ENCODE measurements around the gene FXR1. TPM values are rescaled to one million over a fixed set of nuclear protein-coding genes. Genes with fewer than 3 reads are reported as not detected.

FXR1 gene
- total and polyA plus RNA-seq, 10 of the 15 experiments (the other 5 are each of a cell fraction or from before 2014, with no cell fraction given), result 38.5 to 159 (median 102) TPM

GRCh38 chr3:180911876-180912303 lies 580 bp upstream of the FXR1 start:
- ATAC-seq (peak; percentile 2), DNase-seq (ENCODE audit: low read depth, low spot score) (no peak), FAIRE-seq (no peak)
- peak overlapping the region; percentile 95 for H3K9ac ChIP-seq (ENCODE audit: control insufficient read depth, insufficient read depth, low read length)
- H2AFZ ChIP-seq (ENCODE audit: control insufficient read depth, low read depth, low read length), result peak overlapping the region; percentile 84
- no peaks in the 10 kb centered on the region for H3K27me3 ChIP-seq (replicated peaks in 1 of 2; ENCODE audit: control insufficient read depth in 2 of 2, insufficient read depth in 2 of 2, low read length in 1 of 2)
- in situ Hi-C loops (cut with MboI), result no loop called here
- CTCF ChIA-PET, result interaction anchor here (0.7 to 2.5 kb wide), 7 partner anchors 9 to 81 kb away, joined by 3 to 10 read pairs (median 3); no protein-coding TSS in a partner anchor
- no peaks in the 10 kb centered on the region for H3K4me1 ChIP-seq (ENCODE audit: control insufficient read depth, insufficient read depth, low read length)
- WGBS (ENCODE audit: insufficient coverage, insufficient replicate concordance, low lambda C conversion rate, missing lambda C conversion rate), result 0% methylated on average over 6 of the region's 6 CpGs
- peak overlapping the region; percentile 97 for H3K4me3 ChIP-seq
- TF ChIP-seq SREBF2 (IDR thresholded peaks at IDR 0.05; ENCODE audit: low read length) (no peak), IKZF2 (IDR thresholded peaks at IDR 0.05) (peak in 1 of 2 experiments; percentile 64; a peak in 1 of 4 replicates), DPF2 (IDR thresholded peaks at IDR 0.05) (no peak), LARP7 (IDR thresholded peaks at IDR 0.05) (0 out of 2 replicates have a peak, but pooled peaks have one; percentile 23), RELA (IDR thresholded peaks at IDR 0.05; ENCODE audit: borderline replicate concordance, partially characterized antibody) (peak; percentile 53), RB1 (IDR thresholded peaks at IDR 0.05; ENCODE audit: borderline replicate concordance) (no peak)
- RAD21 ChIA-PET (ENCODE audit: unreplicated experiment), result interaction anchor here (1.0 to 1.8 kb wide), 4 partner anchors 69 to 310 kb away, joined by 3 to 9 read pairs (median 5); partner anchors contain the start of genes DNAJC19 and TTC14
- SMC1A ChIA-PET (ENCODE audit: uncharacterized antibody, unreplicated experiment), result interaction anchor here (1.0 kb wide), 1 partner anchor 9 kb away, joined by 4 read pairs; no protein-coding TSS in a partner anchor
- peaks cover 45% of the 10 kb centered on the region for H3K79me2 ChIP-seq (ENCODE audit: control insufficient read depth, insufficient read depth, low read length)
- peak overlapping the region; percentile 51 for H3K4me2 ChIP-seq (ENCODE audit: control insufficient read depth, insufficient read depth)
- no peaks in the 10 kb centered on the region; the same call in 2 of the 3 replicates for H3K9me3 ChIP-seq (replicated peaks; ENCODE audit: control insufficient read depth, insufficient read depth, low read length)
- intact Hi-C loops (cut with micrococcal nuclease; ENCODE audit: unreplicated experiment), result loop anchor here (10.0 kb wide), 2 partner anchors 287 to 793 kb away; no protein-coding TSS in a partner anchor
- POLR2A ChIA-PET, result interaction anchor here (1.2 to 1.6 kb wide), 2 partner anchors 23 to 72 kb away, joined by 3 to 6 read pairs; no protein-coding TSS in a partner anchor
- H3K36me3 ChIP-seq (ENCODE audit: control insufficient read depth in 2 of 2, insufficient read depth in 2 of 2, low read length in 1 of 2), result peaks cover 0 to 7% of the 10 kb centered on the region in 2 experiments; a peak in 1 of 4 replicates
- H3K27ac ChIP-seq (ENCODE audit: control insufficient read depth, insufficient read depth), result peak overlapping the region; percentile 27; the same call in 1 of the 2 replicates
- no peaks in the 10 kb centered on the region for H4K20me1 ChIP-seq (ENCODE audit: control insufficient read depth, insufficient read depth)
- no TSS peak for BruUV-seq (replicated peaks)
